Measurements from ENCODE around the gene ZNF134.
A peak's percentile ranks its signal among the peaks of the same experiment; 100 is the strongest.

Gene ZNF134

GRCh38 chr19:57606931-57607330 is 7.1 kb upstream of the ZNF134 start:
- no peak overlapping the region for H3K4me3 ChIP-seq (ENCODE audit: low read length)
- peaks cover 47% of the 10 kb centered on the region for H3K36me3 ChIP-seq (ENCODE audit: insufficient read depth, low read length)
- peaks cover 12% of the 10 kb centered on the region for H3K9me3 ChIP-seq (ENCODE audit: low read length)
- no peak overlapping the region for H2AFZ ChIP-seq (ENCODE audit: low read depth, low read length)
- H3K4me1 ChIP-seq (ENCODE audit: insufficient read depth, low read length), result no peaks in the 10 kb centered on the region
- H3K27me3 ChIP-seq (ENCODE audit: insufficient read depth, low read length), result no peaks in the 10 kb centered on the region

GRCh38 chr19:57611113-57611512 is 2.9 kb upstream of the ZNF134 start:
- peaks cover 5% of the 10 kb centered on the region for H3K4me1 ChIP-seq (ENCODE audit: insufficient read depth, low read length)
- H3K27me3 ChIP-seq (ENCODE audit: insufficient read depth, low read length), result no peaks in the 10 kb centered on the region
- peaks cover 20% of the 10 kb centered on the region for H3K9me3 ChIP-seq (ENCODE audit: low read length)
- H3K36me3 ChIP-seq (ENCODE audit: insufficient read depth, low read length), result peaks cover 32% of the 10 kb centered on the region
- no peak overlapping the region for H3K4me3 ChIP-seq (ENCODE audit: low read length)
- H2AFZ ChIP-seq (ENCODE audit: low read depth, low read length), result no peak overlapping the region

GRCh38 chr19:57615346-57615745 is 1.3 kb downstream of the ZNF134 start:
- H3K4me3 ChIP-seq (ENCODE audit: low read length), result peak overlapping the region; percentile 97
- no peak overlapping the region for H2AFZ ChIP-seq (ENCODE audit: low read depth, low read length)
- H3K9me3 ChIP-seq (ENCODE audit: low read length), result peaks cover 54% of the 10 kb centered on the region
- H3K4me1 ChIP-seq (ENCODE audit: insufficient read depth, low read length), result peaks cover 5% of the 10 kb centered on the region
- no peaks in the 10 kb centered on the region for H3K27me3 ChIP-seq (ENCODE audit: insufficient read depth, low read length)
- peaks cover 51% of the 10 kb centered on the region for H3K36me3 ChIP-seq (ENCODE audit: insufficient read depth, low read length)

GRCh38 chr19:57620673-57621348 is 6.8 kb downstream of the ZNF134 start:
- H3K36me3 ChIP-seq (ENCODE audit: insufficient read depth, low read length), result peaks cover 97% of the 10 kb centered on the region
- H3K9me3 ChIP-seq (ENCODE audit: low read length), result peaks cover 89% of the 10 kb centered on the region
- H2AFZ ChIP-seq (ENCODE audit: low read depth, low read length), result no peak overlapping the region
- no peaks in the 10 kb centered on the region for H3K4me1 ChIP-seq (ENCODE audit: insufficient read depth, low read length)
- H3K4me3 ChIP-seq (ENCODE audit: low read length), result no peak overlapping the region
- H3K27me3 ChIP-seq (ENCODE audit: insufficient read depth, low read length), result no peaks in the 10 kb centered on the region

- peaks cover 74% of the 10 kb centered on the region for H3K36me3 ChIP-seq (ENCODE audit: insufficient read depth, low read length)
- no peaks in the 10 kb centered on the region for H3K4me1 ChIP-seq (ENCODE audit: insufficient read depth, low read length)
- peaks cover 71% of the 10 kb centered on the region for H3K9me3 ChIP-seq (ENCODE audit: low read length)
- no peak overlapping the region for H3K4me3 ChIP-seq (ENCODE audit: low read length)
- H3K27me3 ChIP-seq (ENCODE audit: insufficient read depth, low read length), result no peaks in the 10 kb centered on the region
- H2AFZ ChIP-seq (ENCODE audit: low read depth, low read length), result no peak overlapping the region
These were observed 9.0 kb downstream of the ZNF134 start for GRCh38 chr19:57623091-57623490.

GRCh38 chr19:57632987-57633831 is 19.2 kb downstream of the ZNF134 start, which contains the start of gene ZNF211:
Gene ZNF211, plus strand, starts transcription at chr19:57633168. Its CDS starts 179 bp downstream, at chr19:57633347.
- peaks cover 16% of the 10 kb centered on the region for H3K9me3 ChIP-seq (ENCODE audit: low read length)
- H3K4me1 ChIP-seq (ENCODE audit: insufficient read depth, low read length), result peaks cover 10% of the 10 kb centered on the region
- no peaks in the 10 kb centered on the region for H3K27me3 ChIP-seq (ENCODE audit: insufficient read depth, low read length)
- H3K36me3 ChIP-seq (ENCODE audit: insufficient read depth, low read length), result peaks cover 45% of the 10 kb centered on the region
- H3K4me3 ChIP-seq (ENCODE audit: low read length), result peak within 1 kb of the TSS; percentile 76
- H2AFZ ChIP-seq (ENCODE audit: low read depth, low read length), result peak within 1 kb of the TSS; percentile 55

- H3K27me3 ChIP-seq (ENCODE audit: insufficient read depth, low read length), result no peaks in the 10 kb centered on the region
- H2AFZ ChIP-seq (ENCODE audit: low read depth, low read length), result peak overlapping the region; percentile 55
- H3K4me1 ChIP-seq (ENCODE audit: insufficient read depth, low read length), result peaks cover 10% of the 10 kb centered on the region
- H3K36me3 ChIP-seq (ENCODE audit: insufficient read depth, low read length), result peaks cover 45% of the 10 kb centered on the region
- peak overlapping the region; percentile 76 for H3K4me3 ChIP-seq (ENCODE audit: low read length)
- peaks cover 20% of the 10 kb centered on the region for H3K9me3 ChIP-seq (ENCODE audit: low read length)
These were observed 19.7 kb downstream of the ZNF134 start for GRCh38 chr19:57633832-57634131.

- Histone ChIP-seq H3K4me3 (ENCODE audit: low read length) (no peak overlapping the region), H3K27me3 (ENCODE audit: insufficient read depth, low read length) (no peaks in the 10 kb centered on the region), H3K4me1 (ENCODE audit: insufficient read depth, low read length) (peaks cover 10% of the 10 kb centered on the region), H3K9me3 (ENCODE audit: low read length) (peaks cover 51% of the 10 kb centered on the region), H2AFZ (ENCODE audit: low read depth, low read length) (no peak overlapping the region), H3K36me3 (ENCODE audit: insufficient read depth, low read length) (peaks cover 69% of the 10 kb centered on the region)
These were observed 23.3 kb downstream of the ZNF134 start for GRCh38 chr19:57637379-57637778.

- no peaks in the 10 kb centered on the region for H3K4me1 ChIP-seq (ENCODE audit: insufficient read depth, low read length)
- H3K36me3 ChIP-seq (ENCODE audit: insufficient read depth, low read length), result peaks cover 56% of the 10 kb centered on the region
- H2AFZ ChIP-seq (ENCODE audit: low read depth, low read length), result no peak overlapping the region
- H3K27me3 ChIP-seq (ENCODE audit: insufficient read depth, low read length), result no peaks in the 10 kb centered on the region
- H3K4me3 ChIP-seq (ENCODE audit: low read length), result no peak overlapping the region
- H3K9me3 ChIP-seq (ENCODE audit: low read length), result peaks cover 50% of the 10 kb centered on the region
These were observed 27.7 kb downstream of the ZNF134 start for GRCh38 chr19:57641715-57642234.

- Histone ChIP-seq H3K4me1 (ENCODE audit: insufficient read depth, low read length) (no peaks in the 10 kb centered on the region), H3K27me3 (ENCODE audit: insufficient read depth, low read length) (no peaks in the 10 kb centered on the region), H3K36me3 (ENCODE audit: insufficient read depth, low read length) (peaks cover 49% of the 10 kb centered on the region), H3K4me3 (ENCODE audit: low read length) (no peak overlapping the region), H3K9me3 (ENCODE audit: low read length) (peaks cover 43% of the 10 kb centered on the region), H2AFZ (ENCODE audit: low read depth, low read length) (no peak overlapping the region)
These were observed 28.5 kb downstream of the ZNF134 start for GRCh38 chr19:57642396-57643046.

GRCh38 chr19:57643734-57644133 is 29.7 kb downstream of the ZNF134 start:
- Histone ChIP-seq H3K4me1 (ENCODE audit: insufficient read depth, low read length) (no peaks in the 10 kb centered on the region), H3K36me3 (ENCODE audit: insufficient read depth, low read length) (peaks cover 47% of the 10 kb centered on the region), H3K9me3 (ENCODE audit: low read length) (peaks cover 39% of the 10 kb centered on the region)

GRCh38 chr19:57648331-57649003 is 34.4 kb downstream of the ZNF134 start:
- Histone ChIP-seq H3K4me3 (ENCODE audit: low read length) (no peak overlapping the region), H2AFZ (ENCODE audit: low read depth, low read length) (no peak overlapping the region), H3K9me3 (ENCODE audit: low read length) (no peaks in the 10 kb centered on the region), H3K36me3 (ENCODE audit: insufficient read depth, low read length) (peaks cover 2% of the 10 kb centered on the region), H3K27me3 (ENCODE audit: insufficient read depth, low read length) (no peaks in the 10 kb centered on the region), H3K4me1 (ENCODE audit: insufficient read depth, low read length) (no peaks in the 10 kb centered on the region)

More at GRCh38 chr19:57643734-57644133, 29.7 kb downstream of the ZNF134 start:
- Histone ChIP-seq H3K27me3 (ENCODE audit: insufficient read depth, low read length) (no peaks in the 10 kb centered on the region), H3K4me3 (ENCODE audit: low read length) (no peak overlapping the region), H2AFZ (ENCODE audit: low read depth, low read length) (no peak overlapping the region)
